ENCODE results near the gene PSPN.
"Not testable (repeated sequence)": the region's sequence is repeated elsewhere in the genome, so short reads cannot be mapped to it uniquely, and the experiment has no call there.

PSPN gene

GRCh38 chr19:6402058-6402457 lies 26.3 kb upstream of the PSPN start:
- DNase-seq = no peak

GRCh38 chr19:6400062-6400944 lies 24.6 kb upstream of the PSPN start:
- DNase-seq = not testable (repeated sequence)

GRCh38 chr19:6396305-6396704 lies 20.6 kb upstream of the PSPN start:
- DNase-seq = no peak

GRCh38 chr19:6394831-6395230 lies 19.1 kb upstream of the PSPN start:
- no peak for DNase-seq

- no peak for DNase-seq
Observed at GRCh38 chr19:6393983-6394412, 18.3 kb upstream of the PSPN start.

- DNase-seq = no peak
Observed at GRCh38 chr19:6393074-6393982, 17.6 kb upstream of the PSPN start, which contains the start of gene GTF2F1. Gene GTF2F1, minus strand, starts transcription at chr19:6393164. Its CDS starts 169 bp downstream, at chr19:6392995.

- no peak for DNase-seq
Observed at GRCh38 chr19:6392221-6393073, 16.7 kb upstream of the PSPN start.

GRCh38 chr19:6387372-6387771 lies 11.6 kb upstream of the PSPN start:
- no peak for DNase-seq

- DNase-seq = no peak
Observed at GRCh38 chr19:6384381-6384780, 8.6 kb upstream of the PSPN start.

- no peak for DNase-seq
Observed at GRCh38 chr19:6383188-6383587, 7.5 kb upstream of the PSPN start.

GRCh38 chr19:6381030-6381750 lies 5.5 kb upstream of the PSPN start:
- DNase-seq = no peak

GRCh38 chr19:6379744-6380143 lies 4.0 kb upstream of the PSPN start:
- DNase-seq = no peak

GRCh38 chr19:6378486-6378885 lies 2.8 kb upstream of the PSPN start:
- DNase-seq = no peak

- no peak for DNase-seq
Observed at GRCh38 chr19:6378041-6378440, 2.3 kb upstream of the PSPN start.

- no peak for DNase-seq
Observed at GRCh38 chr19:6376512-6377190, 918 bp upstream of the PSPN start.

- no peak for DNase-seq
Observed at GRCh38 chr19:6374711-6375410, 872 bp downstream of the PSPN start.

- DNase-seq = no peak
Observed at GRCh38 chr19:6374161-6374709, 1.5 kb downstream of the PSPN start.

GRCh38 chr19:6373813-6374108 lies 2.0 kb downstream of the PSPN start:
- DNase-seq = no peak

- DNase-seq = no peak
Observed at GRCh38 chr19:6373096-6373812, 2.5 kb downstream of the PSPN start.

GRCh38 chr19:6372594-6373095 lies 3.1 kb downstream of the PSPN start, which contains the start of gene ALKBH7:
Gene ALKBH7, plus strand, starts transcription at chr19:6372794. Its CDS starts 27 bp downstream, at chr19:6372821.
- DNase-seq = peak; percentile 50

Data from cortex of kidney (tissue), 1 donor.